Measurements from ENCODE around the gene SPTY2D1.
A peak's percentile ranks its signal among the peaks of the same experiment; 100 is the strongest.

SPTY2D1 gene

DNA sequence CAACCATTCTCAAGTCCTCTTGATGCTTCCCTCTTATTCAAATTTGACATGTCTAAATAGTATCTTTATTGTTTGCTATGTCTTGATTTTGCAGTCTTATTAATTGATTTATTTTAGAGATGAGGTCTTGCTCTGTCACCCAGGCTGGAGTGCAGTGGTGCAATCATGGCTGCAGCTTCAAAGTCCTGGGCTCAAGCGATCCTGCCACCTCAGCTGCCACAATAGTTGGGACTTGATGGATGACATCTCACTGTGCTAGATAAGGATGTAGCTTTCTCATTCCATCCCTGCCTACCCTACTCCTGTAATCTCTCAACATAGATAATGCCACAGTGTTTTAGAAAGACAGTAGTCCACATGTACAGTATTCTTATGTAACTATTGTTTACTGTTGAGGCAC lies 7.5 kb upstream of the SPTY2D1 start:
- TF ChIP-seq, protein P1, sequence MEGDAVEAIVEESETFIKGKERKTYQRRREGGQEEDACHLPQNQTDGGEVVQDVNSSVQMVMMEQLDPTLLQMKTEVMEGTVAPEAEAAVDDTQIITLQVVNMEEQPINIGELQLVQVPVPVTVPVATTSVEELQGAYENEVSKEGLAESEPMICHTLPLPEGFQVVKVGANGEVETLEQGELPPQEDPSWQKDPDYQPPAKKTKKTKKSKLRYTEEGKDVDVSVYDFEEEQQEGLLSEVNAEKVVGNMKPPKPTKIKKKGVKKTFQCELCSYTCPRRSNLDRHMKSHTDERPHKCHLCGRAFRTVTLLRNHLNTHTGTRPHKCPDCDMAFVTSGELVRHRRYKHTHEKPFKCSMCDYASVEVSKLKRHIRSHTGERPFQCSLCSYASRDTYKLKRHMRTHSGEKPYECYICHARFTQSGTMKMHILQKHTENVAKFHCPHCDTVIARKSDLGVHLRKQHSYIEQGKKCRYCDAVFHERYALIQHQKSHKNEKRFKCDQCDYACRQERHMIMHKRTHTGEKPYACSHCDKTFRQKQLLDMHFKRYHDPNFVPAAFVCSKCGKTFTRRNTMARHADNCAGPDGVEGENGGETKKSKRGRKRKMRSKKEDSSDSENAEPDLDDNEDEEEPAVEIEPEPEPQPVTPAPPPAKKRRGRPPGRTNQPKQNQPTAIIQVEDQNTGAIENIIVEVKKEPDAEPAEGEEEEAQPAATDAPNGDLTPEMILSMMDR (conservative IDR thresholded peaks at IDR 0.05; ENCODE audit: low read depth) = no peak
- no peak overlapping the region for H3K27ac ChIP-seq
- no peak for DNase-seq (ENCODE audit: low spot score)
- ChIA-PET CTCF (no interaction called here), POLR2A (ENCODE audit: low non-redundant PET) (no interaction called here)

DNA sequence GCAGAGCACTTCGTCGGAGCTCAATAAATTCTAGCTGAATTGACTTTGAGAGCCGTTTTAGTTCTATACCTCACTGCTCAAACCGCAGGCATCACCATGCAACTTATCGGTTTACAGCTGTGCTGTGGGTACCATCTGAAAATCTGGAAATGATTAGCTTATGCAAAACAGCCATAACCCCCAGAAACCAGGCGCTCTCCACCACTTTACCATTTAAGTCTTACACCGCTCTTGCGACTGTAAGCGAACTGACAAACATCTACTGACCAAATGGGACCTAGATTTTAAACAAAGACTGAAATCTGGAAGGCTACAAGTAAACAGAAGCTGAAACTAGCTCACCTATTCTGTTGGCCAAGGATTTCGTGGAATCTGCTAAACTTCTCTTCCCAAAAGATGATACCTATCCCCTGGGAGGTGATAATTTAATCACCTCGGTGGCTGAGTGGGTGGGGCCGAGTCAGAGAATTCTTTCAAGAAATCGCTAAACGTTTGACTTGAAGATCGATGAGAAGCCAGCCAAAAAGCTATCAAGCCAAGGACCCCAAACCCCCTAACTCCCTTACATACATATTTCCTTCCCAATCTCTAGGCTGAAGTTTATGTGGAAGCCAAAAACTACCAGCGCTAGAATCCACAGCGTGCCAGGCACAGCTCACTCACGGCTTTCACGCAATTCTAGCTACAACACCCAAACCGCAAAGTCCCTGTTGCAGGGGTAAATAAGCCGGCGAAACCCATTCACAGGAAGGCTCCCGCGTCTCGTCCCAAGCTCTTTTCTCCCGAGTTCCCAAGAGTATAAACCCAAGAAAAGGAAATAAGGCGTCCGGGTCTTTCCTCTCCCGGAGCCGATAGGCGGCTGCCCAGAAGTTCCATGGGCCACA lies 644 bp downstream of the SPTY2D1 start:
- TF ChIP-seq, protein P1 (conservative IDR thresholded peaks at IDR 0.05; ENCODE audit: low read depth) = no peak
- no peak for DNase-seq (ENCODE audit: low spot score)
- H3K27ac ChIP-seq = peak overlapping the region; percentile 87
- ChIA-PET POLR2A (ENCODE audit: low non-redundant PET) (interaction anchor here (0.5 to 1.1 kb wide), 3 partner anchors 45 to 1688 kb away, joined by 3 to 7 read pairs (median 3); partner anchors contain the start of genes GTF2H1 and UEVLD), CTCF (interaction anchor here (0.6 kb wide), 2 partner anchors 32 to 94 kb away, joined by 3 read pairs; no protein-coding TSS in a partner anchor)

DNA sequence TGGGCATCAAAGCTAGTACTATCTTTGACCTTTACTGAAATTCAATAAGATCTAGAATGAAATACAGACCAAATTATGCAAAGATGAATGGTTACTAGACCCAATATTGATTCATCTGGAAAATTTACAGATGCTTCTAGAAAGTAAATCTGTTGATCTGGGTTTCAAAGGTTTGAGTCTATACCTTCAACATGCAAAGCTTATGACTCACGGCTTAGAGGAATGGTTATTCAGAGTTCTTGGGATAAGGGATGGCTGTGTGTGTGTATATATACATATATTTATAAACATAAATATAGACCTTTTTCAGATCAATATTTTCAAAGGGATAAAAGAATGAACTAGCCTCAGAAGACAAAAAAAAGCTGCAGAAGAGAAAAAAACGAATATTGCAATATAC lies 1.3 kb downstream of the SPTY2D1 start:
- POLR2A ChIA-PET (ENCODE audit: low non-redundant PET) = interaction anchor here (0.5 kb wide), 1 partner anchor 1689 kb away, joined by 7 read pairs; no protein-coding TSS in a partner anchor
- H3K27ac ChIP-seq = no peak overlapping the region
- no peak for DNase-seq (ENCODE audit: low spot score)
- CTCF ChIA-PET = no interaction called here
- TF ChIP-seq, protein P1 (conservative IDR thresholded peaks at IDR 0.05; ENCODE audit: low read depth) = no peak

DNA sequence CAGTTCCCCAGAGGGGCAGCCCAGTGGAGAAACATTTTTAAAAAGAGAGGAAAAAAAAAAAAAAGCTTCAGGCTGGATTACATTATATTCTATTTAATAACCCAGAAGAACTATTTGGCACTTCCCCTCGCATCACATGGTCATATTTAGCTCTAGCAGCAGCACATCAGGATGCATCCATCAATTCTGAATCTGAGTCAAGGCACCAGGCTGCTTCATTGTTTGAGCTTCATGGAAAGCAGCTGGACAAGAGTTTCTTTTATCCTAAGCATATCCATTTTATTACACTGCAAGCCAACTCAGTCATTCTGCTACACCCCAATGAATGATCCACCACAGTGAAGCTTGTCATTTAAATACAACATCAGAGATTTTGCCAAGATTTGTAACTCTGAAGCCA lies 10.0 kb downstream of the SPTY2D1 start:
- TF ChIP-seq, protein P1 (conservative IDR thresholded peaks at IDR 0.05; ENCODE audit: low read depth) = no peak
- no peak for DNase-seq (ENCODE audit: low spot score)
- CTCF ChIA-PET = no interaction called here
- POLR2A ChIA-PET (ENCODE audit: low non-redundant PET) = no interaction called here
- no peak overlapping the region for H3K27ac ChIP-seq

DNA sequence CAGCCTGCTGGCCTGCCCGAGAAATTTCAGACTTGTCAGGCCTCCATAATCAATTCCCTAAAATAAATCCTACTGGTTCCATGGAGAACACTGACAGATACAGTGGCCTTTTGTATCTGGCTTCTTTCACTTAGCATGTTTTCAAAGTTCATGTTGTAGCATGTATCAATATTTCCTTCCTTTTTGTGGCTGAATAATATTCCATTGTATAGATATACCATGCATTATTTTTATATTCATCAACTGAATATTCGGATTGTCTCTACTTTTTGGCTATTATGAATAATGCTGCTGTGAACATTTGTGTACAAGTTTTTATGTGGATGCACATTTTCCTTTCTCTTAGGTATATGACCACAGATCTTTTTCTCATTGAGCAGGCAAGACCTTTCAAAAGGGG lies 10.4 kb downstream of the SPTY2D1 start:
- no peak for DNase-seq (ENCODE audit: low spot score)
- POLR2A ChIA-PET (ENCODE audit: low non-redundant PET) = no interaction called here
- no peak overlapping the region for H3K27ac ChIP-seq
- CTCF ChIA-PET = no interaction called here
- TF ChIP-seq, protein P1 (conservative IDR thresholded peaks at IDR 0.05; ENCODE audit: low read depth) = no peak

DNA sequence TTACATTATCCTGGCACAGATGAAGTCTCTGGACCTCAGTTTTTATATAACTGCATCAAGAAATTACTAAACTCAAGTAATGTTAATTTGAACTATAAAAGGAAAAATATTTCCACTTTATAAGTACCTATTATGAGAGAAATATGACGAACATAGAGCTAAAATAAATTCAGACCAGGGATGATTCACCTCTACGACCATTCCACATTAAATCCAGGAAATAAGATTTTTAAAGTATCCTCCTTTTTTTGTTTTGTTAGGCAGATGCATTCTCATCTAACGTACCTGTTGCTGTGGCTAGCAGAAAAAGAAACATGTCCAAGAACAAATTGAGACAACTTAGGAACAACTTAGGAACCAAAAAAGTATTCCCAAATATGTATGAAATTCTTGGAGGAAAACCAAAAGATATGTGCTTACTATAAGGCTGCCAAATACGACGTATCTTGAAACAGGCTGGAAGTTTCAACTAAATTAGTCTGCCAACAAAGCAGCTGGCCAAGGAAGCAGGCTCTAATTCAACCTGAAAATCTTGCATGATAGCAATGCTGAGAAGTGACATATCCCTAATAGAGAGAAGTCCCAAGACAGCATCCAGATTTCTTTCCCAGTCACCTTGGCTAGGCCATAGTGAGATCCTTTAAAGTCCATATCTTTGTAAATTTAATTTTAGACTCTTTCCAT lies 15.7 kb downstream of the SPTY2D1 start:
- TF ChIP-seq, protein P1 (conservative IDR thresholded peaks at IDR 0.05; ENCODE audit: low read depth) = no peak
- no peak overlapping the region for H3K27ac ChIP-seq
- ChIA-PET CTCF (no interaction called here), POLR2A (ENCODE audit: low non-redundant PET) (no interaction called here)
- DNase-seq (ENCODE audit: low spot score) = no peak
